GM18868 (cell line): ENCODE measurements around the gene ANKRD53.
"Not testable (repeated sequence)": the region's sequence is repeated elsewhere in the genome, so short reads cannot be mapped to it uniquely, and the experiment has no call there.

Source experiments
- ATAC-seq: cut with Tn5 transposase; IDR thresholded peaks from one replicate; pipeline ENCODE4 v1.9.1; 2021; ENCODE audit warnings: mild to moderate bottlenecking, moderate library complexity; ENCODE audit not compliant: unreplicated experiment

Gene ANKRD53

GRCh38 chr2:71005271-71006202 lies 27.1 kb downstream of the ANKRD53 start:
- ATAC-seq, result no peak

- no peak for ATAC-seq
Observed at GRCh38 chr2:71006323-71006722, 27.9 kb downstream of the ANKRD53 start.

- ATAC-seq, result no peak
Observed at GRCh38 chr2:71006955-71007799, 28.7 kb downstream of the ANKRD53 start.

GRCh38 chr2:71008342-71008741 lies 29.9 kb downstream of the ANKRD53 start:
- no peak for ATAC-seq

GRCh38 chr2:71011786-71012185 lies 33.4 kb downstream of the ANKRD53 start:
- ATAC-seq, result not testable (repeated sequence)

- ATAC-seq, result no peak
Observed at GRCh38 chr2:71018625-71019024, 40.2 kb downstream of the ANKRD53 start.

- ATAC-seq, result not testable (repeated sequence)
Observed at GRCh38 chr2:71019989-71020388, 41.6 kb downstream of the ANKRD53 start.

- ATAC-seq, result not testable (repeated sequence)
Observed at GRCh38 chr2:71021394-71021793, 43.0 kb downstream of the ANKRD53 start.

- ATAC-seq, result not testable (repeated sequence)
Observed at GRCh38 chr2:71023553-71024243, 45.3 kb downstream of the ANKRD53 start.
